Vagina (tissue), 2 donors: ENCODE data around the gene SP5.

Experiments
- POLR2AphosphoS5 ChIP-seq, 2 donors: sonication (generic); formaldehyde crosslinking; IDR thresholded peaks; one replicate each; pipeline ENCODE4 v1.9.0; 2017; ENCODE audit warnings: antibody characterized with exemption in 2 of 2, mild to moderate bottlenecking in 2 of 2, low read depth in 1 of 2; ENCODE audit not compliant: insufficient read depth in 1 of 2
- TF ChIP-seq, protein P1 (sequence below), 3 experiments: fragments of 450-650 bp in 2 of 3; fragments of 200-600 bp in 1 of 3; sonication (generic) in 1 of 3; IDR thresholded peaks; one replicate each; pipeline ENCODE4 v1.5.1; 2017 to 2019; ENCODE audit warnings: antibody characterized with exemption in 3 of 3, mild to moderate bottlenecking in 2 of 3, moderate library complexity in 2 of 3

DNA sequence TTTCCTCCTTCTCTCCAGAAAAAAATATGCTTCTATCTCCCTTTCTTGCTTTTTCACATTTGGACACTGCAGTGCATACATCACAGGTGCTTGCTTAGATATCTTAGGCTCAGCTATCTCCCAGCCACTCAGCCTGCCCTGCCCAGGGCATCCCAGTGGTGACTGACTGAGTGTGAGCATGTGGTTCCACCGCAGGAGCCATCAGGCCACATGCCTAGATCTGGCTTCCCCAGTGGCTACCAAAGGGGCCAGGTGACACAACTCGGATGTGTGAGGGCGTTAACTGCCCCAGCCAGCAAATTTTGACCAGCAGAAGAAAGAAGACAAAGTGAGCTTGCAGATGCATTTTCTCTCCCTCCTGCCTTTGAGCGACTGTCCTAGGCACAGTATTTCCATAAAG is 25.5 kb downstream of the SP5 start:
- TF ChIP-seq, protein P1, sequence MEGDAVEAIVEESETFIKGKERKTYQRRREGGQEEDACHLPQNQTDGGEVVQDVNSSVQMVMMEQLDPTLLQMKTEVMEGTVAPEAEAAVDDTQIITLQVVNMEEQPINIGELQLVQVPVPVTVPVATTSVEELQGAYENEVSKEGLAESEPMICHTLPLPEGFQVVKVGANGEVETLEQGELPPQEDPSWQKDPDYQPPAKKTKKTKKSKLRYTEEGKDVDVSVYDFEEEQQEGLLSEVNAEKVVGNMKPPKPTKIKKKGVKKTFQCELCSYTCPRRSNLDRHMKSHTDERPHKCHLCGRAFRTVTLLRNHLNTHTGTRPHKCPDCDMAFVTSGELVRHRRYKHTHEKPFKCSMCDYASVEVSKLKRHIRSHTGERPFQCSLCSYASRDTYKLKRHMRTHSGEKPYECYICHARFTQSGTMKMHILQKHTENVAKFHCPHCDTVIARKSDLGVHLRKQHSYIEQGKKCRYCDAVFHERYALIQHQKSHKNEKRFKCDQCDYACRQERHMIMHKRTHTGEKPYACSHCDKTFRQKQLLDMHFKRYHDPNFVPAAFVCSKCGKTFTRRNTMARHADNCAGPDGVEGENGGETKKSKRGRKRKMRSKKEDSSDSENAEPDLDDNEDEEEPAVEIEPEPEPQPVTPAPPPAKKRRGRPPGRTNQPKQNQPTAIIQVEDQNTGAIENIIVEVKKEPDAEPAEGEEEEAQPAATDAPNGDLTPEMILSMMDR (IDR thresholded peaks at IDR 0.05) = no peak
- no peak for TF ChIP-seq POLR2AphosphoS5 (IDR thresholded peaks at IDR 0.05; ENCODE audit: insufficient read depth in 1 of 2, low read depth in 1 of 2)
